GM12865 (cell line): ENCODE measurements around the gene QKI.

ENCODE experiments used
- DNase-seq: peaks from one replicate; pipeline ENCODE4 v3.0.0; 2010; ENCODE audit warnings: low read depth
- H3K4me3 ChIP-seq: 2 replicates; pipeline ENCODE4 v1.5.1; 2011; ENCODE audit warnings: mild to moderate bottlenecking, low read depth, low read length, control low read depth
- TF ChIP-seq, protein P1 (sequence below): IDR thresholded peaks from 2 replicates; pipeline ENCODE4 v1.5.1; 2011; ENCODE audit warnings: low read length, control low read depth, low read depth, inconsistent platforms; ENCODE audit not compliant: insufficient read depth; ENCODE audit errors: missing control alignments

The QKI gene

DNA sequence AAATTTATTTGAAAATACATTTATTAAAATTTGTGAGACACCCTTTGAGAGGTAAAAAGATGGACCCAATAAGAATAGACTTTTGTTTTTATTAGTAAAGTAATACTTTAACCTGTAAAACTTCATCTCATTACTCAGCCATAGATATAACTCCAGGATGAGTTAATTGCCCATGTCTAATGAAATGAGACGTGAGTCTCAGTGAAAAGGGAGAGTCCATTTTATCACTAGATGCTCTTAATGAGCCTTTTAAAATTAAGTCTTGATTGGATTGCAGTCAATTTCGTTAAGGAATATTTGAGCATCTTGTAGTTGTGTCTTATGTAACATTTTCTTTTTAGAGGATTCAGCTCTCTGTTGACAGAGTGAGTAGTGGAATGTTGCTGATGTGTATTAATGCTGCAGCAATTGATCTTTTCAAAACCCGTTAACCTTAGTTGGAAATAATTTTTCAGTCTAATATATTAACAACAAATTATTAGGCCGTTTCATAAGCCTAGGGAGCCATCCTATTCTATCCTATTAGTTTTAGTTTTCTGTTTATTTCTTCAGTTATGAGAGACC, 77.3 kb downstream of the QKI start:
- no peak overlapping the region for H3K4me3 ChIP-seq
- DNase-seq: no peak
- TF ChIP-seq, protein P1, sequence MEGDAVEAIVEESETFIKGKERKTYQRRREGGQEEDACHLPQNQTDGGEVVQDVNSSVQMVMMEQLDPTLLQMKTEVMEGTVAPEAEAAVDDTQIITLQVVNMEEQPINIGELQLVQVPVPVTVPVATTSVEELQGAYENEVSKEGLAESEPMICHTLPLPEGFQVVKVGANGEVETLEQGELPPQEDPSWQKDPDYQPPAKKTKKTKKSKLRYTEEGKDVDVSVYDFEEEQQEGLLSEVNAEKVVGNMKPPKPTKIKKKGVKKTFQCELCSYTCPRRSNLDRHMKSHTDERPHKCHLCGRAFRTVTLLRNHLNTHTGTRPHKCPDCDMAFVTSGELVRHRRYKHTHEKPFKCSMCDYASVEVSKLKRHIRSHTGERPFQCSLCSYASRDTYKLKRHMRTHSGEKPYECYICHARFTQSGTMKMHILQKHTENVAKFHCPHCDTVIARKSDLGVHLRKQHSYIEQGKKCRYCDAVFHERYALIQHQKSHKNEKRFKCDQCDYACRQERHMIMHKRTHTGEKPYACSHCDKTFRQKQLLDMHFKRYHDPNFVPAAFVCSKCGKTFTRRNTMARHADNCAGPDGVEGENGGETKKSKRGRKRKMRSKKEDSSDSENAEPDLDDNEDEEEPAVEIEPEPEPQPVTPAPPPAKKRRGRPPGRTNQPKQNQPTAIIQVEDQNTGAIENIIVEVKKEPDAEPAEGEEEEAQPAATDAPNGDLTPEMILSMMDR: no peak

DNA sequence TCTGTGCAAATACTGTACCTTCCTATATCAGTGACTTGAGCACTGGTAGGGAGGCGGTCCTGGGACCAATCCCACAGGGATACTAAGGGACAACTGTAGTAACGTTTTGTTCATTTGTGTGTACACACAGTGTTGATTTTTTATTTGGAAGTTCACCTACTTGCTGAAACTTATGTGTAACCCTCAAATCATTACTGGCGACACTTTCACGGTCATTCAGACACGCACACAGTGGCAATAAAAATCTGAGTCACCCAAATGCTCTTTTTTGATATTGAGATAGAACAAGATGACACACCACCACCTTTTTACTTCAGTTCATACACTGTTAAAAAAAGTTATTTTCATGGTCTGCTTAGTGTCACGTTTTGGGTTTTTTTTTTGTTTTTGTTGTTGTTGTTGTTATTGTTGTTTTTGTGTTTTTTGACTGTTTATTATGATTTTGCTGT, 79.8 kb downstream of the QKI start:
- no peak for DNase-seq
- no peak overlapping the region for H3K4me3 ChIP-seq
- TF ChIP-seq, protein P1: no peak

DNA sequence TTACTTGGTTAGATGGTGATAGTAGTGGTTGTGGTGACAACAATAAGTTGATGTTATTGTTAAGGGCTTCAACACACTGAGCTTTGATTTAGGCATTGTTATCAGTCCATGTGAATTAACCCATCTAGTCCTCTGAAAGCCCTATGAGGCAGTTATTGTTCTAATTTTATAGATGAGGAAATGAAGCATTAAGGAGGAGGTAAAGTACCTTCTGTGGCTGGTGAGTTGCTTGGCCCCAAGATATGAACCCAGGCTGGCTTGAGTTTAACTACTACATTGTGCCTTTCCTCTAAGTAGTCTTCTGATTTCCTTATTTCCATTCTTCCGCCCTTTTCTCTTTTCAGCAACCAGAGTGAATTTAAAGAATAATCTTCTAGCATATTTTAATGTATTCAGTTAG, 81.7 kb downstream of the QKI start:
- no peak for DNase-seq
- TF ChIP-seq, protein P1: no peak

DNA sequence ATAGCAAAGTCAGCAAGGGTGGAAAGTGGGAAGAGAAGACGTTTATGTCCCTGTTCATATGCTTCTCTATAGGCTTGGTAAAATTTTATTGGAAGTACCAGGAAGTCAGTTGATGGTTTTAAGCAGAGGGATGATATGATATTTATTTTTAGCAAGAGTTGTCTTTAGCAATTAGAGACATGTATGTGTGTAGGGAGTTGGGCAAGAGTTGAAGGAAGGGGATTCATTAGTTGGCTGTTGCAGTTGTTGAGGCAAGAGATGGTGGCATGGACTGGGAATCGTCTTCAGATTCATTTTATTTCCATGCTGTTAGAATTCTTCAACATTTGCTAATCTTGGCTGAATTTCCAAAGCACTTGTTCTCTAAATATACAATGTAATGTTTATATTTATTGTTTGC, 85.6 kb downstream of the QKI start:
- TF ChIP-seq, protein P1: no peak
- DNase-seq: no peak
- no peak overlapping the region for H3K4me3 ChIP-seq

More for the DNA sequence above, 81.7 kb downstream of the QKI start:
- H3K4me3 ChIP-seq: no peak overlapping the region

DNA sequence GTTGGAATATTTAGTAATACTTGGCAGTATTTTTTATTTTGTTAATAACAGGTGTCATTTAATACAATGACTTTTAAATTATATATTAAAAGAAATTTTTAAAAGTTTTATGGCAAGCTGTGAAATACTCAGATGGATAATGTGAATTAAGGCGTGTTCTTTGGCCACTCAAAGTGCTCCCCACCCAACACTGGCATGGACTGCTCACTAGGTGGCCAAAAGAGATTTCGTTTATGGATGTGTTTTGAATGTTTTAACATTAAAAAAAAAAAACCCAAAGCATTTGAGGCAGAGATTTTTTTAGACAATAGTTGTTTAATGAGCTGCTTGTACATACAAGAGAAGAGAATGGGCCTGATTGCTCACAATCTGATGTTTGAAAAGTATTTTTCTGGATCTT, 86.5 kb downstream of the QKI start:
- DNase-seq: no peak
- no peak overlapping the region for H3K4me3 ChIP-seq
- TF ChIP-seq, protein P1: no peak

DNA sequence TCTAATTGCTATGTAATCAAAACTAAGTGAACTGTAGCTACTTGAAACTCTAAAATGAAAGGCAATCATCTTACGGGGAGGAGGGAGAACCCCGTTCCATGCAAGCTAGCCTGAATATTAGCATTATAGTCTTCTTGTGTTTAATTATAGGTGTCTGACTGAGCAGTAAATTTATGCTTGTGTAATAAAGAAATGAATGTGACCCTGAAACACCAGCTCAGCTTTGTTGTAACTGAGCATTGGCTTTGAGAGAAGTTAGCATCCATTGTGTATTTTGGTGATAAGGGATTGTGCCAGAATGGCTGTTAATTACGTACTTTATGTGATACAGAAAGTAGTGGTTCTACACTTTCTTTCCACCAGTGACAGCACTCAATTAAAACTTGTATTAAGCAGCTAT, 86.9 kb downstream of the QKI start:
- TF ChIP-seq, protein P1: no peak
- no peak for DNase-seq
- no peak overlapping the region for H3K4me3 ChIP-seq

DNA sequence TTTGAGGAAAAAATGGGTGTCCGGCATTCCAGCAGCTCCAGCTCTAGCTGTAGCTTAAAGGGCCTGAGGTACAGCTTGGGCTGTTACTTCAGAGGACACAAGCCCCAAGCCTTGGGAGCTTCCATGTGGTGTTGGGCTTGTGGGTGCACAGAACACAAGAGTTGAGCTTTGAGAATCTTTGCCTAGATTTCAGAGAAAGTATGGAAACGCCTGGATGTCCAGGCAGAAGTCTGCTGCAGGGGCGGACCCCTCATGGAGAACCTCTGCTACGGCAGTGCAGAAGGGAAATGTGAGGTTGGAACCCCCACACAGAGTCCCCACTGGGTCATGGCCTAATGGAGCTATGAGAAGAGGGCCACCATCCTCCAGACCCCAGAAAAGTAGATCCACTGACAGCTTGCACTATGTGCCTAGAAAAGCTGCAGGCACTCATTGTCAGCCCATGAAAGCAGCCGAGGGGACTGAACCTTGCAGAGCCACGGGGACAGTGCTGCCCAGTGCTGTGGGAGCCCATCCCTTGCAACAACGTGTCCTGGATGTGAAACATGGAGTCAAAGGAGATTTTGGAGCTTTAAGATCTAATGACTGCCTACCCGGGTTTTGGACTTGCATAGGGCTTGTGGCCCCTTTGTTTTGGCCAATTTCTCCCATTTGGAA, 90.6 kb downstream of the QKI start:
- TF ChIP-seq, protein P1: no peak
- H3K4me3 ChIP-seq: no peak overlapping the region
- DNase-seq: no peak
